HepG2 (cell line): ENCODE results near the gene NSD1. TPM values are rescaled to one million over a fixed set of nuclear protein-coding genes. Genes with fewer than 3 reads are reported as not detected.

Experiments
- GATA4 ChIP-seq: sonication (generic); IDR thresholded peaks from 2 replicates; pipeline ENCODE4 v1.6.1; 2016; ENCODE audit warnings: antibody characterized with exemption, low read depth, borderline replicate concordance
- GMEB2 ChIP-seq: IDR thresholded peaks from 2 replicates; pipeline ENCODE4 v1.6.1; 2016; ENCODE audit warnings: missing biosample characterization, missing genetic modification reagents, low read depth
- KDM5B ChIP-seq: sonication (generic); formaldehyde crosslinking; IDR thresholded peaks from 2 replicates; pipeline ENCODE4 v1.4.0; 2020; ENCODE audit warnings: missing genetic modification reagents, mild to moderate bottlenecking, borderline replicate concordance
- MLX ChIP-seq: IDR thresholded peaks from 2 replicates; pipeline ENCODE4 v1.6.1; 2016
- NCOR1 ChIP-seq: fragments of 200-600 bp; sonication (generic); IDR thresholded peaks from 2 replicates; pipeline ENCODE4 v1.7.0; 2017; ENCODE audit warnings: antibody characterized with exemption, low read length, borderline replicate concordance
- NFAT5 ChIP-seq: sonication (generic); formaldehyde crosslinking; IDR thresholded peaks from 2 replicates; pipeline ENCODE4 v1.4.0; 2020; ENCODE audit warnings: missing genetic modification reagents
- ONECUT2 ChIP-seq: sonication (generic); formaldehyde crosslinking; IDR thresholded peaks from 2 replicates; pipeline ENCODE4 v1.4.0; 2020; ENCODE audit warnings: missing genetic modification reagents
- REPIN1 ChIP-seq: sonication (generic); formaldehyde crosslinking; IDR thresholded peaks from 2 replicates; pipeline ENCODE4 v1.8.0; 2022; ENCODE audit warnings: missing genetic modification reagents, low read depth, mild to moderate bottlenecking, borderline replicate concordance
- TRIM24 ChIP-seq: sonication (generic); formaldehyde crosslinking; IDR thresholded peaks from 2 replicates; pipeline ENCODE4 v1.8.0; 2022; ENCODE audit warnings: mild to moderate bottlenecking, missing genetic modification reagents
- ZBTB38 ChIP-seq: sonication (generic); formaldehyde crosslinking; IDR thresholded peaks from 2 replicates; pipeline ENCODE4 v1.5.1; 2020; ENCODE audit warnings: mild to moderate bottlenecking, missing genetic modification reagents
- ZNF280D ChIP-seq: sonication (generic); formaldehyde crosslinking; IDR thresholded peaks from 2 replicates; pipeline ENCODE4 v1.5.1; 2020; ENCODE audit warnings: mild to moderate bottlenecking, missing genetic modification reagents
- ZNF687 ChIP-seq: sonication (generic); formaldehyde crosslinking; IDR thresholded peaks from 2 replicates; pipeline ENCODE4 v1.5.1; 2020; ENCODE audit warnings: mild to moderate bottlenecking, missing genetic modification reagents, moderate library complexity
- polyA plus RNA-seq, 8 experiments: library from polyadenylated mRNA; depleted of rRNA in 3 of 8; stranded (reverse) in 7 of 8; unstranded in 1 of 8; fragments of >200 nt; fragmentation: Illumina TruSeq in 4 of 8; extraction: Trizol in 4 of 8; gene quantifications; 2 replicates each; pipeline versions ENCODE4 v1.2.1 to v1.2.3, GENCODE V29; 2011 to 2016; ENCODE audit warnings: low read depth in 4 of 8, missing spikeins in 1 of 8, mixed read lengths in 1 of 8; ENCODE audit not compliant: insufficient read depth in 1 of 8
- total RNA-seq, 5 experiments: library from RNA; depleted of rRNA; stranded (reverse); fragments of >200 nt; fragmentation: Illumina TruSeq; extraction: Trizol; gene quantifications; 2 replicates each; pipeline ENCODE4 v1.2.3, GENCODE V29; 2016; ENCODE audit warnings: low read depth in 1 of 5

Gene NSD1
- total and polyA plus RNA-seq, 2 of the 13 experiments (the other 11 are each of a cell fraction or from before 2014, with no cell fraction given), result 0.01 to 0.09 TPM

- TF ChIP-seq ZNF687 (peak; percentile 45; the same call in 1 of the 2 replicates), REPIN1 (no peak), NCOR1 (peak; percentile 17; the same call in 1 of the 2 replicates), MLX (CRISPR knock-in tag) (no peak; the same call in 1 of the 2 replicates), NFAT5 (CRISPR knock-in tag) (no peak), ONECUT2 (no peak), KDM5B (CRISPR knock-in tag) (peak; percentile 28; the same call in 1 of the 2 replicates), TRIM24 (CRISPR knock-in tag) (no peak), GMEB2 (0 out of 2 replicates have a peak, but pooled peaks have one; percentile 0), ZNF280D (CRISPR knock-in tag) (no peak), GATA4 (0 out of 2 replicates have a peak, but pooled peaks have one; percentile 61), ZBTB38 (CRISPR knock-in tag) (0 out of 2 replicates have a peak, but pooled peaks have one; percentile 21)
Measured at GRCh38 chr5:177087398-177088005, 46.1 kb upstream of the NSD1 start (continued).
